Right lobe of liver (tissue), 6 donors: Measurements from ENCODE around the gene BTD. TPM values are rescaled to one million over a fixed set of nuclear protein-coding genes. Genes with fewer than 3 reads are reported as not detected.

Experiments
- ATAC-seq, 4 donors: fragments of 200-7000 bp; cut with Tn5 transposase; one replicate each; pipeline ENCODE4 v1.9.1; 2020; ENCODE audit warnings: mild to moderate bottlenecking in 4 of 4, moderate library complexity in 4 of 4
- DNase-seq, 3 donors: peaks; one replicate each; pipeline ENCODE4 v3.0.0-alpha.2; 2020
- H3K27ac ChIP-seq, 3 donors: fragments of 200-600 bp; one replicate each; pipeline ENCODE4 v1.8.0; 2022
- H3K27me3 ChIP-seq, 2 donors: fragments of 200-600 bp; one replicate each; pipeline ENCODE4 v1.8.0; 2022
- H3K36me3 ChIP-seq, 4 donors: fragments of 200-600 bp; sonication (generic) in 1 of 4; one replicate each; pipeline versions ENCODE4 v1.5.1 to v1.8.0; 2017 to 2022; ENCODE audit warnings: control low read depth in 1 of 4
- H3K4me1 ChIP-seq, 4 donors: fragments of 200-600 bp; sonication (generic) in 1 of 4; one replicate each; pipeline versions ENCODE4 v1.5.1 to v1.8.0; 2017 to 2022; ENCODE audit warnings: control low read depth in 1 of 4
- H3K4me3 ChIP-seq, 3 donors: fragments of 200-600 bp; one replicate each; pipeline ENCODE4 v1.8.0; 2022
- H3K9me3 ChIP-seq, 4 donors: fragments of 200-600 bp; sonication (generic) in 1 of 4; one replicate each; pipeline versions ENCODE4 v1.5.1 to v1.8.0; 2017 to 2022; ENCODE audit warnings: control low read depth in 1 of 4
- POLR2A ChIP-seq: fragments of 450-650 bp; IDR thresholded peaks from one replicate; pipeline ENCODE4 v1.6.1; 2017; ENCODE audit warnings: antibody characterized with exemption, mild to moderate bottlenecking
- WGBS: methylation state at CpG from one replicate; pipeline ENCODE4 v1.1.6; 2018; ENCODE audit warnings: low coverage, low lambda C conversion rate; ENCODE audit not compliant: insufficient coverage; ENCODE audit errors: missing lambda C conversion rate; 5-methylcytosine and 5-hydroxymethylcytosine counted together
- intact Hi-C, 2 donors: fragments of 100-400 bp; cut with DNase I; formaldehyde crosslinking; loops; one replicate each; pipeline versions ENCODE4 v1.11.2 to v1.14.1; 2022
- total RNA-seq, 6 experiments: library from RNA; depleted of rRNA in 2 of 6; stranded (reverse); fragments of >200 nt in 2 of 6; fragmentation: NEBNext Ultra II Directional in 3 of 6; extraction: Animal tissue kit (Norgen Biotek cat#: 25700) in 3 of 6; gene quantifications; one replicate each; pipeline versions ENCODE4 v1.1.0 to v1.2.4, GENCODE V29; 2016 to 2023
- TF ChIP-seq, protein P1 (sequence below), 4 donors: fragments of 200-600 bp in 3 of 4; fragments of 450-650 bp in 1 of 4; IDR thresholded peaks; one replicate each; pipeline versions ENCODE4 v1.5.1 to v1.8.0; 2016 to 2022; ENCODE audit warnings: antibody characterized with exemption in 4 of 4, mild to moderate bottlenecking in 2 of 4
- donor health status: DM: no; HTN: yes; CAD: no.
- donor health status: DM: no; HTN: no; CAD: no.
- donor health status: DM: no; HTN: no; CAD: no.
- donor health status: DM: no; HTN: yes; CAD: no.
- donor health status: DM: no; HTN: yes; CAD: no.

The BTD gene
- total RNA-seq, 6 experiments from 2014 or later = 47.5 to 70.3 (median 54.5) TPM

DNA sequence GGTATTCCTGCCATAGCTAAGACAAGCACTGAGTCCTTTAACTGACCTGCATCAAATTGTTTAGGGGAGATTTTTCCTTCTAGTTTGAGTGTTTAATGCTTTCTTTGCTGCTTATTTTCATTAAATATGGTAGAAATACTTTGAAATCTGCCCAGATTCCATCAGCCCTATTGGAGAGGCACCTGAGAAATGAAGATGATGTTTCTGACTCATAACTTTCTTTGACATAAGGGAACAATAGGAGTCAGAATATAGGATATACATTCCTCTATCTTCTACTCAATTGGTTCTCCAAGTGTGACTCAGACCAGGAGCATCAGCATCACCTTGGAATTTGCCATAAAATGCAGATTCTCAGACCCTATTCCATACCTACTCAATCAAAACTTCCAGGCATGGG is 27.4 kb downstream of the BTD start:
- DNase-seq (no peak), ATAC-seq (no peak)
- H3K36me3 ChIP-seq = no peaks in the 10 kb centered on the region
- H3K4me3 ChIP-seq = no peak overlapping the region
- intact Hi-C loops = loop anchor here in 1 of 2 donors (5.0 kb wide), 1 partner anchor 623 kb away; no protein-coding TSS in a partner anchor
- no peaks in the 10 kb centered on the region for H3K9me3 ChIP-seq
- TF ChIP-seq, protein P1, sequence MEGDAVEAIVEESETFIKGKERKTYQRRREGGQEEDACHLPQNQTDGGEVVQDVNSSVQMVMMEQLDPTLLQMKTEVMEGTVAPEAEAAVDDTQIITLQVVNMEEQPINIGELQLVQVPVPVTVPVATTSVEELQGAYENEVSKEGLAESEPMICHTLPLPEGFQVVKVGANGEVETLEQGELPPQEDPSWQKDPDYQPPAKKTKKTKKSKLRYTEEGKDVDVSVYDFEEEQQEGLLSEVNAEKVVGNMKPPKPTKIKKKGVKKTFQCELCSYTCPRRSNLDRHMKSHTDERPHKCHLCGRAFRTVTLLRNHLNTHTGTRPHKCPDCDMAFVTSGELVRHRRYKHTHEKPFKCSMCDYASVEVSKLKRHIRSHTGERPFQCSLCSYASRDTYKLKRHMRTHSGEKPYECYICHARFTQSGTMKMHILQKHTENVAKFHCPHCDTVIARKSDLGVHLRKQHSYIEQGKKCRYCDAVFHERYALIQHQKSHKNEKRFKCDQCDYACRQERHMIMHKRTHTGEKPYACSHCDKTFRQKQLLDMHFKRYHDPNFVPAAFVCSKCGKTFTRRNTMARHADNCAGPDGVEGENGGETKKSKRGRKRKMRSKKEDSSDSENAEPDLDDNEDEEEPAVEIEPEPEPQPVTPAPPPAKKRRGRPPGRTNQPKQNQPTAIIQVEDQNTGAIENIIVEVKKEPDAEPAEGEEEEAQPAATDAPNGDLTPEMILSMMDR (IDR thresholded peaks at IDR 0.05) = no peak
- no peaks in the 10 kb centered on the region for H3K27me3 ChIP-seq
- peaks cover 0 to 12% (median 3%) of the 10 kb centered on the region in 4 donors for H3K4me1 ChIP-seq
- no peak overlapping the region for H3K27ac ChIP-seq

DNA sequence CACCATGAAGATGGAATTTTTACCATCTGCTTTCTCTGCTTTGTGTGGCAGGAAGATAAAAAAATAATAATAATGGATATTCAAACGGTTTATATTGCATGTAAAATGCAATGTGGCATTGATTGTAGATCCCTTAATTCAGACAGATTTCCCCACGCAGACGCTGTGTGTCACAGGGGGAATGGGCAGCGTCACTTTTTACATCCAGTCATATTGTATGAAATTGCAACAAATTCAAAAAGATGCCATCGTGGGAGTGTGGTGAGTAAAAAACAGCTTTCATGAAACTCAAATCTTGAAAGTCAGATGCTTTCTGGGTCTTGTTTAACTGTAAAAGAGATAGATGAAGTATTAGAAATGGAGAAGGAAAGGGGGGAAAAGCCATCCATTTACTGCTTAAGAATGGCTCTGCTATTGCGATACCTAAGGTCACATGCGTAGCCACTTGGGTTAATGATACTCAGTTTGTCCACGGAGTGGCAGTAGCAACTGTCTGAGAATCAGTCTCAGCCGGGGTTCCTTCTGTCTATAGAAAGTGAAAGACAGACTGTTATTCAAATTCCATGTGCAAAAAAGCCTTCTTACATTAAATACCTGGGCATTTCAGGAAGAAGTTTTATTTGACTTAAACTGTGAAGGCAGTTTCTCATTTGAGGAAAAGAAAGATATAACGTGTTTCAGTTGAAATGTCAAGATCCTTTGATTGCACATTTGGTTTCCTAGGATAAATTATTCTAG is 28.5 kb downstream of the BTD start:
- H3K4me1 ChIP-seq = peaks cover 0 to 20% (median 7%) of the 10 kb centered on the region in 4 donors
- H3K27ac ChIP-seq = peak overlapping the region in 2 of 3 donors; percentile 3 to 13
- TF ChIP-seq, protein P1 (IDR thresholded peaks at IDR 0.05) = peak; percentile 73 to 81 (median 78)
- no peak for TF ChIP-seq POLR2A
- H3K36me3 ChIP-seq = no peaks in the 10 kb centered on the region
- H3K9me3 ChIP-seq = no peaks in the 10 kb centered on the region
- ATAC-seq (peak; percentile 93 to 96 (median 96)), DNase-seq (peak in 1 of 3 donors; percentile 67)
- peak overlapping the region in 2 of 3 donors; percentile 6 to 16 for H3K4me3 ChIP-seq
- H3K27me3 ChIP-seq = no peaks in the 10 kb centered on the region
- intact Hi-C loops = loop anchor here (5.0 to 10.0 kb wide), 2 partner anchors 615 to 622 kb away; no protein-coding TSS in a partner anchor
- 32% methylated on average over 9 of the region's 10 CpGs for WGBS

DNA sequence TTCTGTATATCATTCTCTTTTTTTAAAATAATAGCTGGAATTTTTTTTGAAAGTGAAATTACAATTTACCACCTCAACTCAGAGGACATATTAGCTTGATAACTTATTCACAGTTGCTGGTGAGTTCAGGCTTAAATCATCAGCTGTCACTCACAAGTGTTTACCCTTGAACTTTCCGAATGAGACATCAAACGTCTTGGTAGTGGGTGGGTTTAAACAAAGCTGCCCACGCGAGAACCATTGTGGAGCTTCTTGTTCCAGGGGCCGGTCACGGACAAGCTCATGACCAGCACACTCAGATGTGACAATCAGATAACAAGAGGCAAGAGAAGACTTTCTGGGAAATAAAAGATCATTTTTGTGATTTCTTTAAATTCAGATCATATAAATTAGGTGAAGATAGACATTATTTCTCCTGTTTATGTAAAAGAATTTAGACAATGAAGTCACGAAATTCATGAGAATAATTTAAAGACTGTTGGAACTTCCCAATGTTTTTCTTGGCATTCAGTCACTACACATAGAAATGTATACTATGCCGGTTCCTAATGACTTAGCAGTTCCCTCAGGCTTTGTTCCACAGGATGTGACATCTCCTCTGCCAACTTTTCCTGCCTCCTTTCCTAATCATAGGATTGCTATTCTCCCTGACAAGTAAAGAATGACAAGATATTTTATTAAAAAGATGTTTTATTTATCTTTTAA is 29.3 kb downstream of the BTD start:
- no peaks in the 10 kb centered on the region for H3K27me3 ChIP-seq
- no peaks in the 10 kb centered on the region for H3K36me3 ChIP-seq
- H3K4me3 ChIP-seq = peak overlapping the region in 2 of 3 donors; percentile 6 to 16
- H3K9me3 ChIP-seq = no peaks in the 10 kb centered on the region
- WGBS = 11% methylated on average over 8 of the region's 8 CpGs
- no peak for DNase-seq
- H3K4me1 ChIP-seq = peaks cover 0 to 20% (median 7%) of the 10 kb centered on the region in 4 donors
- intact Hi-C loops = loop anchor here in 1 of 2 donors (10.0 kb wide), 1 partner anchor 614 kb away; no protein-coding TSS in a partner anchor
- peak overlapping the region in 2 of 3 donors; percentile 3 to 13 for H3K27ac ChIP-seq
- ATAC-seq = peak in 3 of 4 donors; percentile 4 to 36 (median 5)
- TF ChIP-seq, protein P1 (IDR thresholded peaks at IDR 0.05) = no peak
- no peak for TF ChIP-seq POLR2A

DNA sequence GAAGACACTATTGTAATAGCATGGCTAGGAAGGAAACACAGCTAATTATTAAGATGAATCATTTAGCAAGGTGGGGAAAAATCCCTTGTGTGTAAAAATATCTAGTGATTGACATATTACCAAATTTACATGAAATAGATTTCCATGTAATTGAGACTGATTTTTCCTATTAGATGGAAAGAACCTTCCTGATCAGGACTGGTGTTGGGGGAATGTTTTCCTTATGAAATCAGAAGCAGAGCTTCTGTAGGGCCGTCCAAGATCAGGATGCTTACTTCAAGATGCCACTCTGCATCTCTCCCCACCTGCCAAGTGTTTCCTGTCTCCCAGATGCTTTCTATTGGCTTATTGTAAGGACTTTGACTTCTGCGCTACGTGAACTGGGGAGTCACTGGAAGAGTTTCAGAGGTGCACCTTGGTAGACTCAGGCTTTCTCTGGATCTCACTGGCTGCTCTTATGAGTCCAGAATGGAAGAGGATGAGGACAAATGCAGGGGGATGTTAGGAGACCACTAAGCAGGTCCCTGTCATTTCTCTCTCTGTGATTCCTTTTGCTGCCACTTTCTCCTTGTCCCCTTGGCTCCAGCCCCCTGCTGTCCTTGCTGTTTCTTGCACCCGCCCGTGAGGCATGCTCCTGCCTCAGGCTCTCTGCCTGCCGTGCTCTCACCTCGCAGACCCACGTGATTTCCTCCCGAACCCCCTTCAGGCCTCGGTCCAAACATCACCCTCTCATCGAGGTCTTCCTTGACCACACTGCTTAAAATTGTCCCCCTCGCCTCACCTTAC is 30.1 kb downstream of the BTD start:
- Histone ChIP-seq H3K9me3 (no peaks in the 10 kb centered on the region), H3K36me3 (no peaks in the 10 kb centered on the region), H3K4me1 (peaks cover 0 to 20% (median 7%) of the 10 kb centered on the region in 4 donors), H3K27ac (no peak overlapping the region), H3K27me3 (no peaks in the 10 kb centered on the region), H3K4me3 (no peak overlapping the region)
- ATAC-seq (no peak), DNase-seq (no peak)
- 87% methylated on average over 9 of the region's 12 CpGs for WGBS
- intact Hi-C loops = loop anchor here in 1 of 2 donors (10.0 kb wide), 1 partner anchor 613 kb away; no protein-coding TSS in a partner anchor
- no peak for TF ChIP-seq POLR2A
- TF ChIP-seq, protein P1 (IDR thresholded peaks at IDR 0.05) = no peak
